ENCODE results near the gene IQSEC1.
A peak's percentile ranks its signal among the peaks of the same experiment; 100 is the strongest.

IQSEC1 gene

GRCh38 chr3:12967606-12968351 lies 105.5 kb downstream of the IQSEC1 start:
- peak overlapping the region; percentile 28 to 75 for H3K4me3 ChIP-seq (replicated peaks in 1 of 2; ENCODE audit: low read depth in 2 of 2, low read length in 2 of 2)
- no peak for TF ChIP-seq CTCF (IDR thresholded peaks at IDR 0.05; ENCODE audit: low read depth, low read length)
- DNase-seq (ENCODE audit: low read depth in 2 of 2): peak; percentile 89 to 95

- peak; percentile 25 to 39 for DNase-seq (ENCODE audit: low read depth in 2 of 2)
- peak overlapping the region; percentile 67 to 75 for H3K4me3 ChIP-seq (replicated peaks in 1 of 2; ENCODE audit: low read depth in 2 of 2, low read length in 2 of 2)
- TF ChIP-seq CTCF (IDR thresholded peaks at IDR 0.05; ENCODE audit: low read depth, low read length): no peak
Measured at GRCh38 chr3:12966847-12967605, 106.2 kb downstream of the IQSEC1 start.

- peak overlapping the region; percentile 67 to 75 for H3K4me3 ChIP-seq (replicated peaks in 1 of 2; ENCODE audit: low read depth in 2 of 2, low read length in 2 of 2)
- no peak for DNase-seq (ENCODE audit: low read depth in 2 of 2)
- TF ChIP-seq CTCF (IDR thresholded peaks at IDR 0.05; ENCODE audit: low read depth, low read length): no peak
Measured at GRCh38 chr3:12965999-12966846, 107.0 kb downstream of the IQSEC1 start.

- no peak for TF ChIP-seq CTCF (IDR thresholded peaks at IDR 0.05; ENCODE audit: low read depth, low read length)
- no peak overlapping the region for H3K4me3 ChIP-seq (replicated peaks in 1 of 2; ENCODE audit: low read depth in 2 of 2, low read length in 2 of 2)
- DNase-seq (ENCODE audit: low read depth in 2 of 2): no peak
Measured at GRCh38 chr3:12964711-12965612, 108.3 kb downstream of the IQSEC1 start.

- DNase-seq (ENCODE audit: low read depth in 2 of 2): peak; percentile 31 to 45
- no peak overlapping the region for H3K4me3 ChIP-seq (replicated peaks in 1 of 2; ENCODE audit: low read depth in 2 of 2, low read length in 2 of 2)
- no peak for TF ChIP-seq CTCF (IDR thresholded peaks at IDR 0.05; ENCODE audit: low read depth, low read length)
Measured at GRCh38 chr3:12963922-12964701, 109.1 kb downstream of the IQSEC1 start.

Data from cardiac fibroblast (primary cell).